Mucosa of stomach (tissue), 1 donor: ENCODE results near the gene PLD1.
"Not testable (repeated sequence)": the region's sequence is repeated elsewhere in the genome, so short reads cannot be mapped to it uniquely, and the experiment has no call there.

Experiments used
- H3K27me3 ChIP-seq: one replicate; pipeline ENCODE4 v1.7.0; 2013; ENCODE audit warnings: mild to moderate bottlenecking, low read length; ENCODE audit not compliant: control insufficient read depth, insufficient read depth
- H3K36me3 ChIP-seq: one replicate; pipeline ENCODE4 v1.7.0; 2013; ENCODE audit warnings: low read length; ENCODE audit not compliant: control insufficient read depth, insufficient read depth
- H3K4me1 ChIP-seq: one replicate; pipeline ENCODE4 v1.7.0; 2013; ENCODE audit warnings: mild to moderate bottlenecking, low read length; ENCODE audit not compliant: control insufficient read depth, insufficient read depth
- H3K4me3 ChIP-seq: one replicate; pipeline ENCODE4 v1.7.0; 2013; ENCODE audit warnings: low read length
- H3K9ac ChIP-seq: one replicate; pipeline ENCODE4 v1.7.0; 2013; ENCODE audit warnings: mild to moderate bottlenecking, low read length, moderate library complexity
- H3K9me3 ChIP-seq: one replicate; pipeline ENCODE4 v1.7.0; 2013; ENCODE audit warnings: mild to moderate bottlenecking, low read length, moderate library complexity; ENCODE audit not compliant: control insufficient read depth
- donor health status: Pancreatic carcinoma.

PLD1 gene

GRCh38 chr3:171755015-171755589 lies 55.2 kb downstream of the PLD1 start:
- Histone ChIP-seq H3K36me3 (no peaks in the 10 kb centered on the region), H3K9me3 (no peaks in the 10 kb centered on the region), H3K27me3 (no peaks in the 10 kb centered on the region), H3K4me1 (peaks cover 19% of the 10 kb centered on the region), H3K9ac (no peak overlapping the region), H3K4me3 (no peak overlapping the region)

- Histone ChIP-seq H3K9me3 (no peaks in the 10 kb centered on the region), H3K36me3 (no peaks in the 10 kb centered on the region), H3K4me3 (no peak overlapping the region), H3K4me1 (peaks cover 19% of the 10 kb centered on the region), H3K27me3 (no peaks in the 10 kb centered on the region), H3K9ac (no peak overlapping the region)
Observed at GRCh38 chr3:171753665-171754408, 56.4 kb downstream of the PLD1 start.

GRCh38 chr3:171753025-171753472 lies 57.2 kb downstream of the PLD1 start:
- Histone ChIP-seq H3K36me3 (no peaks in the 10 kb centered on the region), H3K27me3 (no peaks in the 10 kb centered on the region), H3K9ac (no peak overlapping the region), H3K4me3 (no peak overlapping the region), H3K4me1 (peaks cover 15% of the 10 kb centered on the region), H3K9me3 (no peaks in the 10 kb centered on the region)

- H3K36me3 ChIP-seq = no peaks in the 10 kb centered on the region
- H3K4me3 ChIP-seq = no peak overlapping the region
- no peaks in the 10 kb centered on the region for H3K27me3 ChIP-seq
- no peaks in the 10 kb centered on the region for H3K9me3 ChIP-seq
- peaks cover 12% of the 10 kb centered on the region for H3K4me1 ChIP-seq
- H3K9ac ChIP-seq = no peak overlapping the region
Observed at GRCh38 chr3:171752329-171752728, 58.0 kb downstream of the PLD1 start.

GRCh38 chr3:171749124-171749523 lies 61.2 kb downstream of the PLD1 start:
- no peaks in the 10 kb centered on the region for H3K27me3 ChIP-seq
- H3K4me3 ChIP-seq = no peak overlapping the region
- no peak overlapping the region for H3K9ac ChIP-seq
- no peaks in the 10 kb centered on the region for H3K9me3 ChIP-seq
- no peaks in the 10 kb centered on the region for H3K36me3 ChIP-seq
- peaks cover 12% of the 10 kb centered on the region for H3K4me1 ChIP-seq

- H3K9ac ChIP-seq = no peak overlapping the region
- no peak overlapping the region for H3K4me3 ChIP-seq
- no peaks in the 10 kb centered on the region for H3K36me3 ChIP-seq
- H3K4me1 ChIP-seq = peaks cover 6% of the 10 kb centered on the region
- H3K27me3 ChIP-seq = no peaks in the 10 kb centered on the region
- H3K9me3 ChIP-seq = no peaks in the 10 kb centered on the region
Observed at GRCh38 chr3:171748064-171748924, 62.0 kb downstream of the PLD1 start.

GRCh38 chr3:171747223-171747920 lies 62.9 kb downstream of the PLD1 start:
- Histone ChIP-seq H3K9me3 (no peaks in the 10 kb centered on the region), H3K36me3 (no peaks in the 10 kb centered on the region), H3K27me3 (no peaks in the 10 kb centered on the region), H3K9ac (no peak overlapping the region), H3K4me1 (no peaks in the 10 kb centered on the region), H3K4me3 (no peak overlapping the region)

- not testable (repeated sequence) for H3K4me3 ChIP-seq, H3K27me3 ChIP-seq, H3K9ac ChIP-seq, H3K36me3 ChIP-seq, H3K4me1 ChIP-seq, H3K9me3 ChIP-seq
Observed at GRCh38 chr3:171746320-171747222, 63.7 kb downstream of the PLD1 start.

GRCh38 chr3:171745577-171746319 lies 64.5 kb downstream of the PLD1 start:
- Histone ChIP-seq H3K27me3 (no peaks in the 10 kb centered on the region), H3K9ac (no peak overlapping the region), H3K4me3 (no peak overlapping the region), H3K4me1 (no peaks in the 10 kb centered on the region), H3K9me3 (no peaks in the 10 kb centered on the region), H3K36me3 (no peaks in the 10 kb centered on the region)

- no peaks in the 10 kb centered on the region for H3K36me3 ChIP-seq
- H3K9ac ChIP-seq = no peak overlapping the region
- H3K27me3 ChIP-seq = no peaks in the 10 kb centered on the region
- no peaks in the 10 kb centered on the region for H3K4me1 ChIP-seq
- no peak overlapping the region for H3K4me3 ChIP-seq
- no peaks in the 10 kb centered on the region for H3K9me3 ChIP-seq
Observed at GRCh38 chr3:171744158-171744741, 66.0 kb downstream of the PLD1 start.
